HG03442 (cell line): ENCODE measurements around the gene HPN.
A peak's percentile ranks its signal among the peaks of the same experiment; 100 is the strongest.
"Not testable (repeated sequence)": the region's sequence is repeated elsewhere in the genome, so short reads cannot be mapped to it uniquely, and the experiment has no call there.

Source experiments
- ATAC-seq: cut with Tn5 transposase; IDR thresholded peaks from one replicate; pipeline ENCODE4 v1.9.1; 2021; ENCODE audit warnings: mild to moderate bottlenecking, moderate library complexity; ENCODE audit not compliant: unreplicated experiment

Gene HPN

GRCh38 chr19:35041548-35042055 lies at the start of gene HPN:
HPN (plus strand) TSS chr19:35041721; CDS start chr19:35042507, 786 bp downstream.
- ATAC-seq: no peak

DNA sequence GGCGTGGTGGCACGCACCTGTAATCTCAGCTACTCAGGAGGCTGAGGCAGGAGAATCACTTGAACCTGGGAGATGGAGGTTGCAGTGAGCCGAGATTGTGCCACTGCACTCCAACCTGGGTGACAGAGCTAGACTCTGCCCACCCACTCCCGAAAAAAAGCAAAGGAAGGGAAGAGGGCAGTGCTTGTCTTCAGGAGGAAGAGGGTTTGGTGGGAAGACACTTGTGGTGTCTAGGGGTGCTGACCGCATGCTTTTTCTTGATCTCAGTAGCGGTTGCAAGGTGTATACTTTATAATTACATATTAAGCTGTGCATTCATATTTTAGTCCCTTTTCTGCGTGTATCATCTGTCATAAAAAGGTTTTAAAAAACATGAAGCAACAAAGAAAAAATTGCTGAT lies 48.9 kb upstream of the HPN start:
- not testable (repeated sequence) for ATAC-seq

DNA sequence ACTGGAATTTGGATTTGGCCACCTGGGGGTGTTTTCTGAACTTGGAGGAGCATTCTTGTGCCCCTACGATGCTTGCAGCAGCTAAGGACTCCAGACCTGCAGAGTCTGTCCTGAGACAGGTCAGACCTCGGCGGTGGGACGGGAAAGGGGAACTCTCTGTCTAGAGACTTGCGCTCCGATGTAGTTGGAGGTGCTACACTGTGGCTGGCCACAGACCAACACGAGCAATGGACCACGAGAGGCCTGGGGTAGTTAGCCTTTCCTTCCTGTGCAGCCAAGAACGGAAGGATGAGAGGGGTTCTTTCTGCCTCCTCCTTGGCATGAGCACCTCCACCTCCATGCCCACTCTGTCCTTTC lies 47.3 kb upstream of the HPN start:
- no peak for ATAC-seq

DNA sequence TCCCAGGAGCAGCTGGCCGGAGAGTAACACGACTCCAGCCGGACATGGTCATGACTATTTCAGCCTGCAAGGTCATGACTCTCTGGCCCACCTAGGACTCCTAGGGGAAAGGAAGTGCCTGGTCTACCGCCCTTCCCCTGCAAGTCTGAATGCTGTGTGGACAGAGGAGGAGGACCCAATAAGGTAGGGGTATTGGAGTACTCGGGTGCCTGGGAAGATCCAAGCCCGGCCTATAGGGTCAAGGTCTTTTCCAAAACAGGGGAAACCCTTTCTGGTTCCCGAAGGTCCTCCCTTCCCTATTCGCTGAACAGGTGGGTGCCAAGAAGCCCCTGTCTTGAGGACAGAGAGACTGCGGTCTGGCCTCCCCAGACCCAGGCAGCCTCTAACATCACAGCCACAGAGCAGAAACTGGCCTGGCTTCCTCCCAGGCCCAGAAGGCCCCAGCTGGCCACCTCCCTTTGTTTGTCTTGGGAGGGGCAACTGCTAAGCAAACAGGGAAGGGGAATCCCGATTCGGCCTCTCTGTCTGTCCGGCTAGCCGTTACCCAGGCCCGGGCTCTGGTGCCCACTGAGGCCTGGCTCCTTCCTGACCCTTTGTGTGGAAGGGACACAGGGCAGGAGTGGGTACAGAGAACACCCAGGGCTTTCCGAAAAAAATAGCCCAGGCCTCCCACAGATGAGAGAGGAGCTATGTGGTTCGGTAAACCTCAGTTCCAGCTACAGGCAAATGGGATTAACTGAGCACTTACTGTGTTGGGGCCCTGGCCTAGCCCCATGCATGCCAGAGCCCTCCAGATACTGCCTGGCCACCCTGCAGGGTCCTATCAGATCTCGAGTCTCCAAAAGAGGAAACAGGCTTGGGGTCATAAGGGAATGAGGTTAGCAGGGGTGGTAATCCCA lies 46.6 kb upstream of the HPN start:
- ATAC-seq: no peak

DNA sequence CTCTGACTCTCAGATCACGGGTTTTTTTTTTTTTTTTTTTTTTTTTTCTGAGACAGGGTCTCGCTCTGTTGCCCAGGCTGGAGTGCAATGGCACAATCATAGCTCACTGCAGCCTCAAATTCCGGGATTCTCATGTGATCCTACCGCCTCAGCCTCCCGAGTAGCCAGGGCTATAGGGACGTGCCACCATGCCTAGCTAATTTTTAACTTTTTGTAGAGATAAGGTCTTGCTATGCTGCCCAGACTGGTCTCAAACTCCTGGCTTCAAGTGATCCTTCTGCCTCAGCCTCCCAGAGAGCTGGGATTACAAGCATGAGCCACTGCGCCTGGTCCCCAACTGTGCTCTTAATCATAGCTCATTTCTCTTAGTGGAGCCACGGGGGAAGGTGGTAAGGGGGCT lies 46.0 kb upstream of the HPN start:
- ATAC-seq: no peak

GRCh38 chr19:34997071-34997617 lies 44.4 kb upstream of the HPN start:
- ATAC-seq: no peak

- ATAC-seq: not testable (repeated sequence)
These were observed 43.3 kb upstream of the HPN start for GRCh38 chr19:34998224-34998623.

DNA sequence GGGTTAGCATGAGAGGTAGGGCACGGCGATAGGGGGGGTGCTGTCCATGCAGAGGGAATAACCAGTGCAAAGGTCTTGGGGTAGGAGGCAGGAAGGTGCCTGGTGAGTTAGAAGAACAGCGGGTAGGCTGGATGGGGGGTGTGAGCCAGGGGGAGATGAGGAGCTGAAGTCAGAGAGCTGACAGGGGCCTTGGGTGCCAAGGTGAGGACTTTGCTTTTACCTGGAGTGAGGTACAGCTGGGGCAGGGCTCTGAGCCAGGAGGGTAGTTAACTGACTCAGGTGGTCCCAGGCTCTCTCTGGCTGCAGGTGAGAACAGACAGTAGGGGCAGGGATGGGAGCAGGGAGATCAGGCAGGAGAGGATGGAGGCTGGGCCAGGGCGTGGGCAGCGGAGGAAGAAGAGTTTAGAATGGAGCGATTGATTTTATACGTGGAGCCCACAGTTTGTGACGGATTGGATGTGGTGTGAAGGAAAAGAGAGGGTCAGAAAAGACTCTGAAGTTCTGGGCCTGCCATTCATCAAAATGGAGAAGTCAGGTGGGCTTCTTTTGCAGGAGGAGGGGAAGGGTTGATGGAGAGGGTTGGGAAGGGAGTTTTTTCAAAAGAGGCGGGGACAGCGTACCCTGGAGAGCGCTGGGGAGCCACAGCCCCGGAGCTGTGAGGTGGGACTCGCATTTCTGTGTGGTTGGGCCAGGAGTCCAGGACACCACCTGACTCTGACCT lies 42.6 kb upstream of the HPN start:
- ATAC-seq: no peak

DNA sequence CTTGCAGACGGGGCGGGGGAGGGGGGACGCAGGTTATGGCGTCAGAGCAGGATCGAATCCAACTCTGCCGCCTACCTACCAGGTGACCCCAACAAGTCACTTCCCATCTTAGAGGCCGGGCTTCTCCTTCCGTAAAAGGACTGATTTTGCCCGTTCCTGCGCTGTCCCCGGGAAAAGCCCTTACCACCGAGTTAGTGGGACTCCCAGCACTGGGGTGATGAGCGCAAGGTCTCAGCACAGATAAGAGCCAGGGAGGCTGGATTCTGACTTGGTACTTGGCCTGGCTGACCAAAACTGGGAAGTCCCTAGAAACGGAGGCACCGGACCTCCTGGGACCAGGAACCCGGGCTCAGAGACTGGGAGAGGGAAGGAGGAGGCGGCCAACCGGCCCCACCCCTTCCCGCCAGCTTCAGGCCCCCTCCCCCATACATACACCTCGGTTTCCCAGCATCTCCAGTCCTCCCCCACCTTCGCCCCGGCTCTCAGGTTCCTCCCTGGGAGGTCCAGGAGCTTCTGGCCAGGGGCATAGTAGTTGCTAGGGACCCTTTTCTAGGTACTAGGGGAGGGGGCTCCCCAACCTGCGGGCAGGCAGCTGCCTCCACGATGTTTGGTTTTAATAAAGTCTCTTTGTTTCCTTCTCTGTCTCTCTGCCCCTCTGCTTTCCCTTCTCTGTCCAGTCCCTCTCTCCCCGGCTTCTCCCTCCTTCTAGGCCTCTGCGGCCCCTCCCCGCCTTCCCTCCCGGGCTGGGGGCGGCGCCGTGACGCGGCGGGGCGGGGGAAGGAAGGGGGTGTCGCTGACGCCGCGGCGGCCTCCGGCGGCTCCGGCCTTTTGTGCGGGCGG lies 41.8 kb upstream of the HPN start, which contains the start of gene GRAMD1A:
GRAMD1A (plus strand) TSS at position 826 of the 840 bp plus-strand sequence. CDS start 156 bp downstream, outside the sequence.
- ATAC-seq: peak; percentile 51

DNA sequence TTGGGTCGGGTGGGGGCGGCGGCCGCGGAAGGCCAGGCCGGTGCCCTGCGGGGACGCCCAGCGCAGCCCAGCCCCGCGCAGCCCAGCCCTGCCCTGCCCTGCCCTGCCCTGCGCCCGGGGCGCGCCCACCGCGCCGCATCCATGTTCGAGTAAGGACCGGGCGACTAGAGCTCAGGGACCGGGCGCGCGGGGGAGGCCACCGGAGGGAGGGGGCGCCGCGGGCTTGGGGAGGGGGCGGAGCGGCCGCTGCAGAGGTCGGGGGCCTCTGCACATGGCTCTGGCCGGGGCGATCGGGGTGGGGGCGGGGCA lies 41.2 kb upstream of the HPN start:
- no peak for ATAC-seq

GRCh38 chr19:35000647-35001501 lies 40.6 kb upstream of the HPN start:
- no peak for ATAC-seq

DNA sequence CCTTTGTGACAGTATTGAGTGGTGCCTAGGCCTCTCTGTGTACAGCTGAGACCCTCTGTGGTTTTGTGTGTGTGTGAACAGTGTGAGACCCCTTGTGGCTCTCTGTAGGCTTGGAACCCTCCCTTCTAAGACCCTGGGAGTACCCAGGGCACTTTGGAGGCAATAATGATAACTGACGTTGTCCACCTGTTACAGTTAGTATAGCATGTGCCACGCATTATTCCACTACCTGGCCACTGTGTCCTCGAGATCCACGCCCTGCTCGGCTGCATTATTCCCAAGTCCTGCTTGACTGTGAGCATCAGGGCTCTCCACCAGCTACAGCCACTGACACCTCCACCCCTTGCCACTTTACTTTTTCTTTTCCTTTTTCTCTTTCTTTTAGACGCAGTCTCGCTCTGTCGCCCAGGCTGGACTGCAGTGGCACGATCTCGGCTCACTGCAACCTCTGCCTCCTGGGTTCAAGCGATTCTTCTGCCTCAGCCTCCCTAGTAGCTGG lies 39.4 kb upstream of the HPN start:
- no peak for ATAC-seq

DNA sequence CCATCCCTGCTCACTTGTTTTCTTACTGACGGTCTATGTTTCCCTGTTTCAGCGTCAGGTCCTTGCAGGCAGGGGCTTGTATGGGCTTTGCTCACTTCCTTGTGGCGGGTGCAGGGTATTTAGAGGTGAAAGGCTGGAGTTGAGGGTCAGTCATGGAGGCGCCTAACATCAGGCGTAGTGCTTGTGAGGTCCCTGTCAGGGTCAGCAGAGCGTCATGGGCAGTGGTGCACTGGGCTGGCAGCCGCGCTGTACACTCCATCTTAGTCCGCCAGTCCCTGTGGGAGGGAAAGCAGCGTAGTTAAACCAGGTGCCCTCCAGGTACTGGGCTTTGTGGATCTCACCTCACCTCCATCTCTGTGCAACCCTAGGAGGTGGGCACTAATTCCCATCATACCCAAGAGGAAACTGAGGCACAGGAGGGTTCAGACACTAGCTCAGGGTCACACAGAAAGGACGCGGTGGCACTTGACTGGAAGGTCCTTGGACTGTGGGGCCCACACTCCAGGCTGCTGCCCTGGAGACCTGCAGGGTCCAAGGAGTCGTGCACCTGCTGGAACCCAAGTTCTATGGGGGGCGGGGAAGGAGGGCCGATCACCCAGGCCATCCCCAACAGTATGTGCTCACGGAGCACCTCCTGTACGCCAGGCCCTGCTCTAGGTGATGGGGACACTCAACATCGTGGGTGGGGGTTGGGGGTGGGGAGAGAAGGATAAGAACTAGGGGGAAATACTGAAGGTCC lies 36.8 kb upstream of the HPN start:
- no peak for ATAC-seq

DNA sequence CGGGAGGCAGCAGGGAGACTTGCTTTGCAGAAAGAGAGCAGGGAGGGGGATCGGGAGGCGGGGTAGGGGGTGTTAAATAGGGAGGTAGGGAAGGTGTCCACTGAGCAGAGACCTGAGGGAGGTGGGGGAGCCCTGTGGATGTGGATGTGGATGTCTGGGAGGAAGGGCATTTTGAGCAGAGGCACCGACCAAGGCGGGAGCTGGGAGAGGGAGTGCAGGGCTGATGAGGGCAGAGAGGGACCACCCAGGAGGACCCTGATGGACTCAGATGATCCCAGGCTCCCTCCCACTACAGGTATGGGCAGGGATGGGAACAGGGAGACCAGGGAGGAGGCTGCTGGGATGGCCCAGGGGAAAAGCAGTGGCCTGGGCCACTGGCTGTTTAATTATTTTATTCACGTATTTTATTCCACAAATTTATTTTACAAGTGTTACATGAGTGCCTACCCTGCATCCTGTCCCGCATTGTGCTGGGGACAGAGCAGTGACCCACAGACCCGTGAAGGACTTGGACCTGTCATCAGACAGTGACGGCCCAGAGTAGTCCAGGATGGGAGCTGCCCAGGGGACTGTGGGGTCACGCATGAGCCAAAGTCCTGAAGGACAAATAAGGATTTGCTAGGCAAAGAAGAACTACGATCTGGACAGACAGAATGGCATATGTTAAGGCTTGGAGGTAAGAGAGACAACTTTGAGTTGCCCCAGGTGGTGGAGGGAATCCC lies 36.1 kb upstream of the HPN start:
- no peak for ATAC-seq

DNA sequence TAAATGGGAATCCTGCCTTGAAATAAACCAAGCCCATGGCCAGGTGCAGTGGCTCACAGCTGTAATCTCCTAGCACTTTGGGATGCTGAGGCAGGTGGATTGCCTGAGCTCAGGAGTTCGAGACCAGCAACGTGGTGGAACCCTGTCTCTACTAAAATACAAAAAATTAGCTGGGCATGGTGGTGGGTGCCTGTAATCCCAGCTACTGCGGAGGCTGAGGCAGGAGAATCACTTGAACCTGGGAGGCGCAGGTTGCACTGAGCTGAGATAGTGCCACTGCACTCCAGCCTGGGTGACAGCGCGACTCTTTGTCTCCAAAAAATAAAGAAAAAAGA lies 35.5 kb upstream of the HPN start:
- not testable (repeated sequence) for ATAC-seq

DNA sequence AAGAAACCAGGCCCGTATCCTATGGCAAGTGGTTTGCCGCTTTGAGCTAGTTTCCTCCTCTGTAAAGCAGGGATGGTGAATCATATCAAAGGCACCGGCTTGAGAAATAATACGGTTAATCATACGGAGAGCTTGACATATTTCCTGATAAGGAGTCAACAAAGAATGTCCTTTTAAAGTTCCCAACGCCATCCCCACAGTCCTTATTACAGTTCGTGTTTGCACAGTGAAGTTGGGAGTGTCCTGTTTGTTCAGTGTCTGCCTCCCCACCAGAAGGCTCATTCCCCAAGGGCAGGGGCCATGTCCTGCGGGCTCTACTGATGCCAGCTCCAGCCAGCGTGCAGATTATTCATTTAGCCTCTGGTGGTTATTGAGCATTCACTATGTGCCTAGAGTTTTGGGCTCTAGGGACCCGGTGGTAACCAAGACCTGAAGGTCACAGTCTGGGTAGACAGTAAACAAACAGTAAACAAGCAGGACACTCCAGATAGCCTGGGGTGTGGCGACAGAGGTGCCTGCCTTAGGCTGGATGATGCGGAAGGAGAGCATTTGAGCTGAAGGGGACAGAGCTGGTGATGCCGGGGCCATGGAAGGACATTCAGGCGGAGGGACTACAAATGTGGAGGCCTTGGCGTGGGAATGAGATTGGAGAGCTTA lies 35.1 kb upstream of the HPN start:
- ATAC-seq: no peak

DNA sequence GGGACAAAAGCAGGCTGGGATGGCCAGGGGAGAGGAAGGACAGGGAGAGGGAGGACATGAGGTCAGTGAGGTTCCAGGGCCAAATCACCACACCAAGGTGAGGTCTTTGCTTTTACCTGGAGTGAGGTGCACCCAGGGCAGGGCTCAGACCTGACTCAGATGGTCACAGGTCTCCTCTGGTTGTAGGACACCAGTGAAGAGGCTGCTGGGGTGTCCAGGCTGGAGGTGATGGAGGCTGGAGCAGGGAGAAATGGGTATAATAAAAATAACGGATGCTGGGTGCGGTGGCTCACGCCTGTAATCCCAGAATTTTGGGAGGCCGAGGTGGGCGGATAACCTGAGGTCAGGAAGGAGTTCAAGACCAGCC lies 34.5 kb upstream of the HPN start:
- ATAC-seq: no peak

GRCh38 chr19:35007427-35007826 lies 34.1 kb upstream of the HPN start:
- ATAC-seq: not testable (repeated sequence)
